GM23248 (cell line): ENCODE data around the gene KCTD16. TPM values are rescaled to one million over a fixed set of nuclear protein-coding genes. Genes with fewer than 3 reads are reported as not detected.

Experiments
- DNase-seq: peaks from one replicate; pipeline ENCODE4 v3.0.0-alpha.2; 2015
- H2AFZ ChIP-seq: fragments of 200-600 bp; sonication (generic); 2 replicates; pipeline ENCODE4 v1.6.1; 2016; ENCODE audit warnings: antibody characterized with exemption
- H3F3A ChIP-seq: fragments of 200-600 bp; sonication (generic); 2 replicates; pipeline ENCODE4 v1.6.1; 2016; ENCODE audit warnings: mild to moderate bottlenecking, antibody characterized with exemption, mixed run types; ENCODE audit not compliant: insufficient read depth
- H3K27ac ChIP-seq: fragments of 200-600 bp; sonication (generic); 2 replicates; pipeline ENCODE4 v1.5.1; 2016; ENCODE audit warnings: mild to moderate bottlenecking
- H3K27me3 ChIP-seq: fragments of 200-600 bp; sonication (generic); replicated peaks from 2 replicates; pipeline ENCODE4 v1.6.1; 2016; ENCODE audit warnings: mild to moderate bottlenecking; ENCODE audit not compliant: insufficient read depth
- H3K36me3 ChIP-seq: fragments of 200-600 bp; sonication (generic); 2 replicates; pipeline ENCODE4 v1.6.1; 2016; ENCODE audit warnings: low read depth, mild to moderate bottlenecking
- H3K4me1 ChIP-seq: fragments of 200-600 bp; sonication (generic); 2 replicates; pipeline ENCODE4 v1.6.1; 2016; ENCODE audit warnings: mild to moderate bottlenecking; ENCODE audit not compliant: insufficient read depth
- H3K4me2 ChIP-seq: fragments of 200-600 bp; sonication (generic); one replicate; pipeline ENCODE4 v1.6.1; 2016; ENCODE audit warnings: mild to moderate bottlenecking; ENCODE audit not compliant: unreplicated experiment
- H3K4me3 ChIP-seq: fragments of 200-600 bp; sonication (generic); 2 replicates; pipeline ENCODE4 v1.5.1; 2016; ENCODE audit warnings: mild to moderate bottlenecking
- H3K79me2 ChIP-seq: fragments of 200-600 bp; sonication (generic); 2 replicates; pipeline ENCODE4 v1.6.1; 2016; ENCODE audit warnings: mild to moderate bottlenecking; ENCODE audit not compliant: insufficient read depth
- H3K9ac ChIP-seq: fragments of 200-600 bp; sonication (generic); 2 replicates; pipeline ENCODE4 v1.6.1; 2016; ENCODE audit warnings: mild to moderate bottlenecking
- H3K9me2 ChIP-seq: fragments of 200-600 bp; sonication (generic); 2 replicates; pipeline ENCODE4 v1.6.1; 2016; ENCODE audit warnings: mixed run types, mild to moderate bottlenecking, moderate library complexity; ENCODE audit not compliant: insufficient read depth
- H3K9me3 ChIP-seq: fragments of 200-600 bp; sonication (generic); one replicate; pipeline ENCODE4 v1.6.1; 2017; ENCODE audit warnings: low read depth
- H4K20me1 ChIP-seq: fragments of 200-600 bp; sonication (generic); 2 replicates; pipeline ENCODE4 v1.6.0; 2016; ENCODE audit not compliant: insufficient read depth
- EZH2 ChIP-seq: fragments of 200-600 bp; sonication (generic); IDR thresholded peaks from 2 replicates; pipeline ENCODE4 v1.6.1; 2018; ENCODE audit warnings: antibody characterized with exemption, mild to moderate bottlenecking; ENCODE audit not compliant: insufficient read depth, poor library complexity, severe bottlenecking
- EZH2phosphoT487 ChIP-seq: fragments of 200-600 bp; sonication (generic); IDR thresholded peaks from 2 replicates; pipeline ENCODE4 v1.6.1; 2018; ENCODE audit warnings: antibody characterized with exemption, moderate library complexity, mild to moderate bottlenecking, low read depth; ENCODE audit not compliant: insufficient read depth
- WGBS, 2 experiments: methylation state at CpG; one replicate each; pipeline ENCODE4 v1.1.6; 2015 to 2017; ENCODE audit warnings: low lambda C conversion rate in 2 of 2, low coverage in 1 of 2; ENCODE audit errors: missing lambda C conversion rate in 2 of 2; 5-methylcytosine and 5-hydroxymethylcytosine counted together
- in situ Hi-C: fragments of 300-500 bp; cut with MboI; formaldehyde crosslinking; loops from 2 replicates; pipeline ENCODE4 v1.15.0; 2020
- polyA plus RNA-seq: library from polyadenylated mRNA; unstranded; fragments of >200 nt; fragmentation: Nextera tagmentation; extraction: Ambion mirVana; gene quantifications from 2 replicates; pipeline ENCODE4 v1.2.1, GENCODE V29; 2016
- total RNA-seq: library from RNA; depleted of rRNA; stranded (reverse); fragments of >200 nt; shearing (Covaris generic); gene quantifications from 2 replicates; pipeline ENCODE4 v1.2.3, GENCODE V29; 2014; rRNA removed

Gene KCTD16
- total RNA-seq (0.65 and 1.0 TPM in 2 replicates), polyA plus RNA-seq (0.25 and 0.34 TPM in 2 replicates)

GRCh38 chr5:144170276-144171024, at the start of gene KCTD16, which contains the start of gene YIPF5:
TSS of gene KCTD16 (plus strand) at chr5:144170873.
TSS of gene YIPF5 (minus strand) at chr5:144170659. CDS start at chr5:144169955, 704 bp downstream.
- Histone ChIP-seq H3K36me3 (peaks cover 37% of the 10 kb centered on the region), H3K27ac (peak within 1 kb of the TSS; percentile 93), H3K9ac (peak within 1 kb of the TSS; percentile 98), H3K27me3 (no peaks in the 10 kb centered on the region), H4K20me1 (0 out of 2 replicates have a peak, but pooled peaks cover 6% of the 10 kb centered on the region), H3K9me3 (no peaks in the 10 kb centered on the region), H3K9me2 (no peaks in the 10 kb centered on the region), H3K4me2 (peak within 1 kb of the TSS; percentile 99), H3K4me3 (peak within 1 kb of the TSS; percentile 97), H3F3A (peaks cover 38% of the 10 kb centered on the region), H2AFZ (peak within 1 kb of the TSS; percentile 88), H3K4me1 (peaks cover 37% of the 10 kb centered on the region), H3K79me2 (peaks cover 50% of the 10 kb centered on the region)
- 0 to 1% methylated on average over 38 to 39 of the region's 39 CpGs for WGBS, 2 experiments
- in situ Hi-C loops: no loop called here
- DNase-seq: peak; percentile 99
- TF ChIP-seq EZH2phosphoT487 (no peak), EZH2 (no peak)

GRCh38 chr5:144121577-144121976, 49.1 kb upstream of the KCTD16 start:
- Histone ChIP-seq H3K9me3 (no peaks in the 10 kb centered on the region), H3K27me3 (no peaks in the 10 kb centered on the region), H3K79me2 (no peaks in the 10 kb centered on the region), H3K9me2 (no peaks in the 10 kb centered on the region), H3K36me3 (no peaks in the 10 kb centered on the region), H3K9ac (no peak overlapping the region), H3K27ac (peak overlapping the region; percentile 23; the same call in 1 of the 2 replicates), H3K4me1 (peaks cover 39% of the 10 kb centered on the region), H3K4me2 (peak overlapping the region; percentile 20), H3K4me3 (no peak overlapping the region), H2AFZ (no peak overlapping the region), H4K20me1 (no peaks in the 10 kb centered on the region), H3F3A (peaks cover 18% of the 10 kb centered on the region)
- in situ Hi-C loops: no loop called here
- WGBS, 2 experiments: 100% methylated on average over 1 of the region's 1 CpG
- DNase-seq: peak; percentile 60
- no peak for TF ChIP-seq EZH2
- no peak for TF ChIP-seq EZH2phosphoT487

GRCh38 chr5:144122081-144122480, 48.6 kb upstream of the KCTD16 start:
- Histone ChIP-seq H3K4me3 (no peak overlapping the region), H3K4me2 (peak overlapping the region; percentile 20), H3K79me2 (no peaks in the 10 kb centered on the region), H3F3A (peaks cover 21% of the 10 kb centered on the region), H3K27ac (peak overlapping the region; percentile 23; the same call in 1 of the 2 replicates), H3K9me2 (no peaks in the 10 kb centered on the region), H3K4me1 (peaks cover 39% of the 10 kb centered on the region), H4K20me1 (no peaks in the 10 kb centered on the region), H2AFZ (0 out of 2 replicates have a peak overlapping the region, but pooled peaks have one; percentile 2), H3K9ac (no peak overlapping the region), H3K36me3 (no peaks in the 10 kb centered on the region), H3K9me3 (no peaks in the 10 kb centered on the region), H3K27me3 (no peaks in the 10 kb centered on the region)
- TF ChIP-seq EZH2 (no peak), EZH2phosphoT487 (no peak)
- in situ Hi-C loops: no loop called here
- no peak for DNase-seq
- WGBS, 2 experiments: 62% methylated on average over 2 of the region's 2 CpGs

- H3K27ac ChIP-seq: no peak overlapping the region
- WGBS, 2 experiments: 97 to 99% methylated on average over 3 of the region's 3 CpGs
- H3K4me1 ChIP-seq: peaks cover 39% of the 10 kb centered on the region
- H3F3A ChIP-seq: peaks cover 21% of the 10 kb centered on the region
- no peaks in the 10 kb centered on the region for H3K9me2 ChIP-seq
- H3K4me2 ChIP-seq: no peak overlapping the region
- no peaks in the 10 kb centered on the region for H3K36me3 ChIP-seq
- no peak overlapping the region for H3K9ac ChIP-seq
- no peak for DNase-seq
- H4K20me1 ChIP-seq: no peaks in the 10 kb centered on the region
- in situ Hi-C loops: no loop called here
- no peaks in the 10 kb centered on the region for H3K79me2 ChIP-seq
- H2AFZ ChIP-seq: 0 out of 2 replicates have a peak overlapping the region, but pooled peaks have one; percentile 2
- TF ChIP-seq EZH2 (no peak), EZH2phosphoT487 (no peak)
- no peaks in the 10 kb centered on the region for H3K9me3 ChIP-seq
- H3K4me3 ChIP-seq: no peak overlapping the region
- no peaks in the 10 kb centered on the region for H3K27me3 ChIP-seq
These were observed 48.0 kb upstream of the KCTD16 start for GRCh38 chr5:144122641-144123040.
